ENCODE data around the gene GRAP2. TPM values are rescaled to one million over a fixed set of nuclear protein-coding genes. Genes with fewer than 3 reads are reported as not detected.
"Not testable (repeated sequence)": the region's sequence is repeated elsewhere in the genome, so short reads cannot be mapped to it uniquely, and the experiment has no call there.

GRAP2 gene
- total RNA-seq, 2 donors from 2014 or later: 1.2 to 2.1 TPM

DNA sequence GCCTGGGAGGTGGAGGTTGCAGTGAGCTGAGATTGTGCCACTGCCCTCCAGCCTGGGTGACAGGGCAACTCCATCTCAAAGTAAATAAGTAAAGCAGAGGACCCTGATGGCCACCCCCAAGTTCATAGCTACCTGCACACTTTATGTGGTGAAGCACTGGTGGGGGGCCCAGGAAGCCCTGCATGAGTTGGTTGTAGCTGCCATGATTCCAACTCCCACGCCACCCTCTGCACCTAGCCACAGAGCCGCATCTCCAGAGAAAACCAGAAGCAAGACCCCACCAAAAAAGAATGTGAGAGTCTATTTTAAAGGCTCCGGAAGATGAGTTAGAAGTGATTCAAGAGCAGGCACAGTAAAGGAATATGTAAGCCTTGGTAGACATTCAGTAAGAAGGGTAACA, 38.9 kb downstream of the GRAP2 start:
- intact Hi-C loops (cut with DNase I, micrococcal nuclease): no loop called here
- ATAC-seq (no peak), DNase-seq (no peak)

DNA sequence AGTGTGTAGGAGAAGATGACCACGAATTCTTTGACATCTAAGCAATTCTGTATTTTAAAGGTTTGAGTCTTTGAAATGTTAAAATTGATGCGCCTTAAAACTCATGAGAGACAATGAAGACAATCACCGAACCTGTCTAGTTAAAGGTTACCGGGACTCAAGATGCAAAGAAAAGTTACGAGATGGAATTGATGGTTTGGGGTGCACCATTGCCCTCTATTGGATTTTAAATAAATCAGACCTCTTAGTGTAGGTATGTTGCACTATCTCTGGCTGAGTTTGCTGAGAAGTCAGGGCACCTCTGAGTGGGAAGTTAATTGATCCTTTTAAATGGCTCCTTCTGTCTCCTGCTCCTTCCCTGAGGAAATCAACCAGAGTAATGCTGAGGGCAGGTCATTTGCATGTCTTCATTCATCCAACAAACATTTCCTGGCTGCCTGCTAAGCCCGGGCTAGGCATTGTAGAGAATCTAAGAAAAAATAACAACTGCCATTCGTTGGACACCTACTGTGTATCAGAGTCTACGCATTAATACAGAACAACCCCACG, 39.9 kb downstream of the GRAP2 start:
- DNase-seq (no peak), ATAC-seq (no peak)
- intact Hi-C loops (cut with DNase I, micrococcal nuclease): no loop called here

DNA sequence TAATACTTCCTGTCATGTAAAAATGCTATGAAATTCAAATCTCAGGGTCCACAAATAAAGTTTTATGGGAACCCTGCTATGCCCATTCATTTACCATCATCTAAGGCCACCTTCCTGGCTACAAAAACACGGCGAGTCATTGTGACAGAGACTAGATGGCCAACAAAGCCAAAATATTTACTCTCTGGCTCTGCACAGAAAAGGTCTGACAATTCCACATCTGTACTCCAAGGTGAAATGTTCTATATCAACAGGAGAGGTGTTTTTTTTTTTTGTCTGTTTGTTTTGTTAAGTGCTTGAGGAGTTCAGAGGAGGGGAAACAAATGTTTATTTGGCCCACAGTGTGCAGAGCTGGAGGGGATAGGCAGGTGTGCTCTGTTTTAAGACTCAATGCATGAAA, 40.7 kb downstream of the GRAP2 start:
- intact Hi-C loops (cut with DNase I, micrococcal nuclease): no loop called here
- DNase-seq (no peak), ATAC-seq (no peak)

DNA sequence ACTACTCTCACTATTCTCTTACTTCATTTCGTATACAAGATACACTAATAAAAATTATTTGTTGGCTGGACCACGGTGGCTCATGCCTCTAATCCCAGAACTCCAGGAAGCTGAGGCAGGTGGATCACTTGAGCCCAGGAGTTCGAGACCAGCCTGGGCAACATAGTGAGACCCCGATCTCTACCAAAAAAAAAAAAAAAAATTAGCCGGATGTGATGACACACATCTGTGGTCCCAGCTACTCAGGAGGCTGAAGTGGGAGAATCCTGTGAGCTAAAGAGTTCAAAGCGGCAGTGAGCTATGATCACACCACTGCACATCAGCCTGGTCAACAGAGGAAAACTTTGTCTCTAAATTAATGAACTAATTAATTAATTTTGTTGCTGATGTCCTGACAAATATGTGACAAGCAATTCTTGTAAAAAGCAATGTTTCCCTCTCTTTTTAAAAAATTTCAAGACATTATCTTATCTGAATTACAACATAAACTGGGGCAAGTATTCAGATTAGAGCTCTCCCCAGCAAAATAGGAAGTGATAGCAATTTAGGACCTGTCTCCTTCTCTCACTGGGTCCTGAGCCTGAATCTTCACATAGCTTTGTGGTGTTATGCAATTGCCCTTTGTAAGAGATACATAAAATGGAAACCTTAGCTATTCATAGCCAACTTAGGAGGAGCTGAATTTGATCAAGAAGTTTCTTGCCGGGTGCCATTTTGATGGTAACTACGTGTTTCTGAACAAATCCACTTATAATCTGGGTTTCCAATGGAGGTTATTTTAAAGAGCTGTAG, 41.8 kb downstream of the GRAP2 start:
- no peak for ATAC-seq
- intact Hi-C loops (cut with DNase I, micrococcal nuclease): no loop called here
- no peak for DNase-seq

DNA sequence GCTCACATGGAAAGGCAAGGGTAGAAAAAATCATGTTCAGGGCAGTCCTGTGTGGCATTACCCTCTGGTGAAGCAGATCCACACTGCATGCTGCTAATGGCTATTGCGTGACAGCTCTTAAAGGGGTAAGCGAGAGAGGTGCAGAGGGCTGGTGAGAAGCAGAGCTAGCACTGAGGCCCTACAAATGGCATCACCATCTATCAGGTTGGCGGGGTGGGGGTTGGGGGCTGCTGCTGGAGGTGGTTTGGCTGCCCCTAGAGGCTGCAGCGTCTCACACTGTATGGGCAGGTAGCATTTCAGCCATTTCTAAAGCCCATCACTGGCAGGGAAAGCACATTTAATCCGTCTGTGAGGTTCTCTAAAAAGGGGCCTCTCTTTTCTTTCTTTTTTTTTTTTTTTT, 42.5 kb downstream of the GRAP2 start:
- intact Hi-C loops (cut with DNase I, micrococcal nuclease): no loop called here
- no peak for DNase-seq
- ATAC-seq: no peak

DNA sequence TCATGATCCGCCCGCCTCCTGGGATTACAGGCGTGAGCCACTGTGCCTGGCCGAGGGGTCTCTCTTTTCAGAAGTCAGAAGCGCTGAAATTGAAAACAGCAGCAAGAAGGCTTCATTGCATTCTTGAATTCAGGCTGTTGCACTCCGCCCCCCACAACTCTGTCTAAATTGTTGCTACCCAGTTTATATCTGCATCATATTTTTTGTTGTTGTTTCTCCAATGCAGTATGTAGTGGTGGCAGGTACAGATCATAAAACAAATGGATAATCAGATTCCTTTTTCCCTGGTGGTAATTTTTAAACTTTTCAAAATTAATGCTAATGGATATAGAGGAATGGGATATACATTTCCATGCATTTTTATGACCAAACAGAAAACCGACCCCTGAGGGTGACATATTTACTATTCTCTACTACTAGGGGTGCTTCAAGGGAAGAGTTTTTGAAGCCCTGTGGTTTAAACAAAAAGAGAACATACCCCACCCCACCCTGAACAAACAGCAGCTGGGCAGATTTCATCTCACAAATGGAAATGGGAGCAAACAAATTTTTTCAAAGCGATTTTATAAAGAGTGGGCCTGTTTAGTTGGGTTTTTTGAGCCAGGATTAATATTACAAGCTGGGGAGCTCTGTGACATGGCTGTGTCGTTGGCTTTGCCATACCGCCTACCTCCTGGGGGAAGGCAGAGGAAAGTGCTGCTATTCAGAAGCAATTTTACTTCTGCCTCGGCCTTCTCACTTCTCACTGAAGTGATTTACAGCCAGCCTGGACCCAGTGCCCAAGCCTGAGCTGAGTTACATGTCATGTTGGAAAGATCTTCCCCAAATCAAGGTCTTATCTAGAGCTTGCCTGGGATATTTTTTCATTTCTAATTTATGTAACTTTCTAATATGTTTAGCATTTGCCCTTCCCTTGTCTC, 43.3 kb downstream of the GRAP2 start:
- intact Hi-C loops (cut with DNase I, micrococcal nuclease): no loop called here
- ATAC-seq: no peak
- no peak for DNase-seq

DNA sequence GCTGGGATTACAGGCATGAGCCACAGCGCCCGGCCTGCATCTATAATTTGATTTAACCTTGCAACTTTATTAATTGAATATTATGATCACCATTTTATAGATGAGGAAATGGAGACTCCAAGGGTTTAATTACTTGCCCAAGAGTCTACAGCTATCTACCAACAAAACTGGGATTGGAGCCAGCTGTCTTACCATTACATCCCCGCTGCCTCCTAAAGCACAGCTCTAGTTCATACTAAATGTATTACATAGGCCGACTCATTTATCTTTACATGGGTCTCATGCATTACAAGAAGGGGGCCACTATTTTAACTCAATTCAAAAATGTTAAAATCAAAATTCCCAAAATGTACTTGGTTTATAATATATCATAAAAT, 45.2 kb downstream of the GRAP2 start:
- ATAC-seq (no peak), DNase-seq (no peak)
- intact Hi-C loops (cut with DNase I, micrococcal nuclease): no loop called here

DNA sequence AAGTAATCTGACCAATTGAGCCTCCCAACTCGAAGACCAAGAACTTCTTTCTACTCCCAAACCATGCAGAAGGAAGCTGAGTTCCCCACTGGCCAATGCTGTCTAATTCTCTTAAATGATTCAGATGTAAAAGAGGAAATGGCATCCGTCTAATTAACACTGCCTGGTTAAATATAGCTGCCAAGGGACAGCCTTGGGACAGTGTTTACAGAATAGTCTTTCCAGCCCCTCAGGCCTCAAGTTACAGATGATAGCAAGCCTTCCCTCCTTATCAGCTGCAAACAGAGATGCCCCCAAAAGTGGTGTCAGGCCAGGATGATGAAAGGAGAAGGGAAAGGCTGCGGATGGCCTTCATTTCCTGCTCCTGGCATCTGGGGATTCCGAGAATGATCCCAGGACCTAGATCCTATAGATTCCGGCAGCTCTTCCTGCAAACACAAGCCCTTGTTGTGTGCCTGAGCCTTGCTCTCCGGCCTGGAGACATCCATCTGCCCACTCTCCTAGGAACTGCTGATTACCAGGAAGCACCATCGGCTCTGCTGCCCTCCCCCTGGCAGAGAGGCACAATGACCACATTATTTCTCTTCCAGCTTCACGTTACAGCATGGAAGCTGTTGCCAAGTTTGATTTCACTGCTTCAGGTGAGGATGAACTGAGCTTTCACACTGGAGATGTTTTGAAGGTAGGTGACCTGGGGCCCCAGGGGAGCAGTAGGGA, 45.8 kb downstream of the GRAP2 start:
- intact Hi-C loops (cut with DNase I, micrococcal nuclease): no loop called here
- ATAC-seq: peak; percentile 60
- no peak for DNase-seq

DNA sequence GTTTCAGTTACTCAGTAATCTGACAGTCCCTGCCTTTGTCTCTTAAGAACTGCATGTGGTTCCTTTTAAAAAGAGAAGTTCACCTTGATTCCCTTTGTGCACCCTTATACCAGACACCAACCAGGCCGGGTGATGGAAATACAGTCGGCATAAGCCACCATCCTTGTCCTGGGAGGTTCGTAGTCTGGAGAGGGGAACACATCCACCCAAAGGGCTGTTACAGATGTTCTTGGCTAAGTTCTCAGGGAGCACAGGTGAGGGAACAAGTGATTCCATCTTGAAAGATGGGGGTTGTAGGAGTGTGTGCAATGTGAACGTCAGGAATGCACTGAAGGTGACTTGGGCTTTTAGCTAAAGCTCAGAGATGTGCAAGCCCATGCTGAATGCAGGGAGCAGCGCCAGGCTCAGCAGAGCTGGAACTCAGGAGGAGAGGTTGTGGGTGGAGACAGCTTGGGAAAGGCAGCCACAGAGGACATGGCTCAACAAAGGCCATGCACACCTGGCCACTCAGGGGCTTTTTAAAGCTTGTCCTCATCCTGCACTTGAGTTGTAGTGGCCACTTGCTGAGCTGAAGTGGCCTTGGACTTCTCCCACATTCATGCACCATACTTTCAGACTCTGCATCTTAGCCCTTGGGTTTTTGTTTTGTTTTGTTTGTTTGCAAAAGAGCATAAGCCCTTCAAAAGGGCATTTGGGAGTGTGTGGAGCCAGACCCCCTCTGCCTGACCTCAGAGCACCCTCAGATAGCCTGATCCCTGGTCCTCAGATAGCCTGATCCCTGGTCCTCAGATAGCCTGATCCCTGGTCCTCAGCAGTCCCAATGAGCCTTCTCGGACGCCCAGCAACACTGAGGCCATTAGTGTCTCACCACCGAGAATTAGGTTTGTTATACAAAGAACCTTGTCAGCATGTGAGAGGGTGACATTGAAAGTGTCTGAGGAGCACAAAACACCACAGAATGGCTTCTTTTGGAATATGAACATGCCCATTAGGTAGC, 46.6 kb downstream of the GRAP2 start:
- intact Hi-C loops (cut with DNase I, micrococcal nuclease): no loop called here
- DNase-seq (no peak), ATAC-seq (no peak)

DNA sequence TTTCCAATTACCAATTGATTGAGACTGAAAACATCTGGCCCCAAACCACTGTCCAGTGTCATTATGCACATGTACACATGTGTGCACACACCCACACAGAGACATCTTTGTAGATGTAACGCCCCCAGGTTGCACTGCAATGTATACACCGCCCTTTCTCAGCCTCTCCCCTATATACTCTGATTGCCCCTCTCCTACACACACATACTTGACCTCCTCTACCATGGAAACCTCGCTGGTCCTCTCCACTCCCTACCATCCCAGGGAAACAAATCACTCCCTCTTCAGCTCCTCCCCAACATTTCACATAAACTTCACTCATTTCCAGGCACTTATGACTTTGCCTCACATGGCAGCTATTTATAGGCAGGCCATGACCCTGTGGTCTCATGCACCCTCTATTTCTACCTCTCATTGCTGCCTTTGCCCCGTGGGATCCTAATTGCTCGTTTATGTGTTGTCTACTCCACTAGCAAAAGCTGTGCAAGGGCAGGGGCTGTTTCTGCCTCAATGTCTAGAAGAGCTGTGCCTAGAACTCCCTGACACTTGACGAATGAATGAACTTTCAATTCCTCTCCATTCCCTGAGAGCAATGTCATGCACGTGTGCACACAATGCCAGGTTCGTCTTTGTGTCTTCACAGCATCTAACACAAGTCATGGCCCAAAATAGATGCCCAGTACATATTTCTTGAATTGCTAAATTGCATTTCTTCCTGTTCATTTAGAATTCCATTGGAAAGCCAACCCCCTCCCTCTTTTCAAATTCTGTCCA, 49.3 kb downstream of the GRAP2 start:
- intact Hi-C loops (cut with DNase I, micrococcal nuclease): no loop called here
- ATAC-seq: no peak

DNA sequence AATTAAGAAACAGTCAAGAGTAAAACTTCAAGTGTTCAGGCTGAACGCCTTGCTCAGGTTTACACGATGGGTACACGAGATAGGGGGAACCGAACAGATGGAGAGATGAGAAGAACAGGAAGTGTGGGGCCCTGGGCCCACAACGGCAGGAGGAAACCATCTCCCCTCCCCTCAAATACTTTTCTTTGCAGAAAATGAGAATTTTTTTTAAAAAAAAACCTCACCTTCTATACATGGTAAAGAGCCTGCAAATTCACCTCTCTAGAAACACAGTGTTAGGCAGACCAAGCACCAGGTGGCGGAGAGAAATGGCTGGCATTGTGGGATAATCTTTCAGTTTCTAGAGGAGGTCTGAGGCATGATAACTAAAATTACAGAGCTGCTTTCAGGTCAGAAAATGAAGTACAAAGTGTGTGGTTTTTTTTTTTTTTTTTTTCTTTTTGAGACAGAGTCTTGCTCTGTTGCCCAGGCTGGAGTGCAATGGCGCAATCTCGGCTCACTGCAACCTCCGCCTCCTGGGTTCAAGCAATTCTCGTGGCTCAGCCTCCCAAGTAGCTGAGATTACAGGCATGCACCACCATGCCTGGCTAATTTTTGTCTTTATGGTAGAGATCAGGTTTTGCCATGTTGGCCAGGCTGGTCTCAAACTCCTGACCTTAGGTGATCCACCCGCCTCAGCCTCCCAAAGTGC, 50.9 kb downstream of the GRAP2 start:
- DNase-seq; intact Hi-C loops (cut with DNase I, micrococcal nuclease); ATAC-seq: not testable (repeated sequence)

More for the DNA sequence above, 49.3 kb downstream of the GRAP2 start:
- DNase-seq: no peak

DNA sequence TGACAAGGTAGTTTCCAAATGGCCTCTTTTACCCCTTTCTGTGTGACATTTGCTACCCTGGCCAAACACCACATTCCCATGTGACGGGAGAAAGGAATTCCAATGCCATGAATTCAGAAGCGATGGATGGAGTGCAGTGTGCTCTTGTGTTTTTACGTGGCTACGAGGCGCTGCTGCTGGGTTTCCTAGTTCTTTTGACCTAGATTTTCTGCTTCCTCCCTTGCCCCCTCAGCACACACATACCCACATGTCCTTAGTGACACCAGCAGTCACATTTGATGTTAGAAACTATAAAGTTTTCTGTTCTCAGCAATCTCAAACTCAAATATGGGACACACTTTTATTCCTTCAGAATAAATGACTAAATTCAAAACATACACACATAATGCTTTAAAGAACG, 51.5 kb downstream of the GRAP2 start:
- intact Hi-C loops (cut with DNase I, micrococcal nuclease): no loop called here
- DNase-seq (no peak), ATAC-seq (no peak)

DNA sequence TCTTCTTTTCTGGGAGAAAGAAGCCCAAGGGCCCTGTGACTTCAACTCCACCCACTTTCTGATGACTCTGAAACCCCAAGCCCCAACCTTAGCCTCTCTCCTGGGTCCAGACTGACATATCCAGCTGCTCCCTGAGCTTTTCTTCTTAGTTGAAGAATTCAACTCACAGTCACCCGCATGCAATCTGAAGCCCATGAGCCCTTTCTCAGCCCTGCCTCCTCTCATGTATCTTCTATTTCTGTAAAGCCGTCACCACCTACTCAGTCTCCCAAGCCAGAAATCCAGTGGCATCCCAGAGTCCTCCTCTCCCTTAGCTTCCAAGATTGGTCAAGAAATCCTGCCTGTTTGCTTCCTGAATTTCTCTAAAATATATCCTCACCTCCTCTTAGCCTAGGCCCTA, 52.2 kb downstream of the GRAP2 start:
- DNase-seq (no peak), ATAC-seq (no peak)
- intact Hi-C loops (cut with DNase I, micrococcal nuclease): no loop called here

DNA sequence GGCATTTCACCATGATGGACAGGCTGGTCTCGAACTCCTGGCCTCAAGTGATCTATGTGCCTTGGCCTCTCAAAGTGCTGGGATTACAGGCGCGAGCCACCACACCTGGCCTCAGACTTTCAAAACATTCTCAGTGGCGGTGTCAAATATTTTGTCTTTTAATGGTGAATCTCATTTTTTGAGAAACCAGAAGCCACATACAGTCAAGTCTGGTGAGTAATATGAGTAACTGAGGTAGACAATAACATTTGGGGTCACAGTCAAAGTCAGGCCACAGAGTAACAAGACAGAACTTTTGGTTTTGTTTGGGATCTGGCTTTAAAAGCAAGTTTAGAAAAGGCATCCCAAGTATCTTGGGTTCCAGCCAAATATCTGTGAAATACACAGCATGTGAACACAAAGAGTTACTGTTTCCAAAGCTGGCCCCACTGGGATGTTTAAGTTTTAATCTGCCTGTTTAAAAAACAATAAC, 53.7 kb downstream of the GRAP2 start:
- DNase-seq: no peak
- ATAC-seq: no peak
- intact Hi-C loops (cut with DNase I, micrococcal nuclease): no loop called here

DNA sequence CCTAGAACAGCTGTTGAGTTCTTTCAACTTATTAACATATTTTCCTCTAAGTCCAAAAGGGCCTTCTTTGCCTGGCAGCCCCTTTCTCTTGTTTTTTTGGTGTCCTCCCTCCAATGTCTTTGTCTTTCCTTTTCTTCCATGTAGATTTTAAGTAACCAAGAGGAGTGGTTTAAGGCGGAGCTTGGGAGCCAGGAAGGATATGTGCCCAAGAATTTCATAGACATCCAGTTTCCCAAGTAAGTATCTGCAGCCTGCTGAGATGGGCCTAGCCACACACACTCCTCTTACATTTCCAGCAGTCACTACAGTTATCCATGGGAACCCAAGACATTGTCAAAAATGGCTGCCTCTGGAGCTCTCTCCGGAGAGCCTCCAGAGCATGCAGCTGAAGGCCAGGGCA, 54.8 kb downstream of the GRAP2 start:
- DNase-seq: no peak
- intact Hi-C loops (cut with DNase I, micrococcal nuclease): no loop called here
- no peak for ATAC-seq

DNA sequence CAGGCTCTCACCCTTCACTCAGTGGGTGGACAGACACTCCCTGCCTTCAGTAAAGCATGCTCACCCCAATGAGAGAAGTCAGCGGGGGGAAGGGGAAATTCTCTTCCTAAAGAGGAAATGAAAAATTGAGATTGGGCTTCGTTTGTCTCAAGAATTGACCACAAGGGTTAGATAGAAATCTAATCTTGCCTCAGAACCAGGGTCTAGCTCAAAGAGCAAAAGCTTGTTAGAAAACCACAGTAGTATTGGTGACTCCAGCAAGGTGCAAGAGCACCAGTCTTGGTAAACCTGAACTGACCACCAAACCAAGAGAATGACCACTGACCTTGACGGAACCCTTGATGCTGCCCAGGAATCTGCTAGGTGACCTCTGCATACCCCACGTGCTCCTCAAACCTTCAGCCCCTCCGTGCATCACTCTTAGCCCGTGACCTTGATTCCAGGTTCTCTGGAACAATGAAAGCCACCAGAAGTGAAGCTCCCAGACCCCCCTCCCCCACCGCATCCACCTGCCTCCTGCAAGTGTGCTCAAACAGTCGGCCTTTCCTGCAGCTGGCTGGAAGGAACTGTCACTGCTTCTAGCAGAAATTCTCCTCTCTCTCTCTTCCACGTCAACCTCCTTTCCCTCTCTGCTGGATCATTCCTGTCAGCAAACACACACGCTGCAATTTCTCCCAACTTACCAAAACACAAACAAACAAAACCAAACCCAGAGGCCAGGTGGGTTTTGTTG, 56.2 kb downstream of the GRAP2 start:
- no peak for ATAC-seq
- intact Hi-C loops (cut with DNase I, micrococcal nuclease): no loop called here
- DNase-seq: peak in 1 of 2 donors; percentile 23

Data from left colon (tissue), 2 donors.